ENCODE data around the gene TBCCD1.
"Not testable (repeated sequence)": the region's sequence is repeated elsewhere in the genome, so short reads cannot be mapped to it uniquely, and the experiment has no call there.

TBCCD1 gene

DNA sequence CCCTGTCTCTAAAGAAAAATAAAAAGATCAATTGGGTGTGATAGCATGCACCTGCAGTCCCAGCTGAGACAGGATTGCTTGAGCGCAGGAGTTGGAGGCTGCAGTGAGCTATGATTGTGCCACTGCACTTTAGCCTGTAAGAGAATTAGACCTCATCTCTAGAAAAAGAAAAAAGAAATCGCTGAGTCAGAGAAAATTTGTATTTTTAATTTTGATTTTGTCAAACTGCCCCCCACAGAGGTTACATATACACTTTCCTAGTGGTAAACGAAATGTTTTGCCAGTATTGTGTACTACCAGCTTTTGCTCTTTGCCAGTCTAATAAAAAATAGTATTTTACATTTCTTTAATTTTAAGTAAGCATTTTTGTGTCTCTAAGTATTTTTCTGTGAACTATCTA is 17.6 kb downstream of the TBCCD1 start:
- no peak for DNase-seq (ENCODE audit: low read depth)

DNA sequence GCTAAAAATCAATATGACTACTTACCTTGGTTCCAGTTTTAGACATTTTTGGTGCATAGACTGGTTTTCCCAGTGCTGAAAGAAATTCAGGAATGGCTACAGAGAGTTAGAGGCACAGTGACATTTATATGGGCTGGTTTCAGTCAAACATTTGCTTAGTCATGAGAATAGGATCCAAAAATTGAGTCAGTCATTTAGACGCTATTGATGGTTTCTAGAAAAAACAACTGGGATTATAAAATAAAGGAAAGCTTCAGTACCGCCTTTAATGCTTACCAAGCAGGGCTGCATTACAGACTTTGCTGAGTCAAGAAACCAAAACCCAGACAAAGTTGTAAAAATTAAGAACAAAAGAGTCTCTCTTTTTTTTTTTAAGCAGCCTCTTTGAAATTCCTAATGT is 22.9 kb downstream of the TBCCD1 start, which contains the start of gene CRYGS:
TSS of gene CRYGS (minus strand) at position 100 of the 400 bp plus-strand sequence. CDS start at position 46, 54 bp downstream.
- DNase-seq (ENCODE audit: low read depth) = no peak

DNA sequence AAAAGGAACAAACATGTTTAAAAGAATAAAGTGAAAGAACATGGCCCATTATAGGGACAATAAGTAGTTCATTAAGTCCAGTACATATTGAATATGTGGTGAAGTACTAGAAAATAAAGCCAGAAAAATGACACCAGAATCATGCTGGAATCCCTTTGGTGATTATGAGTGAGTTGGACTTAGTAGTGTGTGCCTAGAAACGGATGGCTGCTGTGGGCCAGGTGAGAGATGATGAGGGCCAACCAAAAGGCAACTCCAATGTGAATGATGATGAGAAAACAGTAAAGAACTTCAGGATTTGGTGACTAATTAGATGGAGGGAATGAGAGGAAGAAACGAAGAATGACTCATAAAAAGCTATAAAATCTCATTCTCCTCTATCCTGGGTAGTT is 26.3 kb downstream of the TBCCD1 start:
- DNase-seq (ENCODE audit: low read depth) = no peak

DNA sequence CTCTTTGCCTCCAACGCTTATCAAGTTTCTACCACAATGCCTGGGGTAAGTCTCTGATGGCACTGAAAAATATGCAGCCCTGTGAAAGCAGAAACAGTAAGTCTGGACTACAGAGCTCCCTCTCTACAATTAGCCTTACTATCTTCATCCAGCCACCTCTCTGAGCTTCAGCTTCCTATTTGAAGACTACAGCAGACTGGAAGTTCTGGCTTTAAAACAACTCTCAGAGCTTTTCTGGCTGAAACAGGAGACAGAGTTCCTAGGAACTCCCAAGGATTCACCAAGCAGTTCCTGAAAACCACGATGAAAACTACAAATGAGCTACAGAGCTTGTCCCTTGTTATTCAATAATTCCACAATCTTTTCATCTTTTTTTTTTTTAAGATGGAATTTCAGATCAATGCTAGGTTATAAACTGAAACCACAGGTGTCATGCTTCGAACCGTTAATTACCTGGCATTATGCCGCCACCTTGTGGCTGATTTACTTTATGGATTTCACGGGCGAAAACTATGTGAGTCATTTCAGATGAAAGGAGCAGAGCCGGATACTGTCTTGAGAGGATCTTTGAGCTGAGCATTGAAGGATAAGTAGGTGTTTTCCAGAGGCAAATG is 26.8 kb downstream of the TBCCD1 start:
- peak; percentile 81 for DNase-seq (ENCODE audit: low read depth)

DNA sequence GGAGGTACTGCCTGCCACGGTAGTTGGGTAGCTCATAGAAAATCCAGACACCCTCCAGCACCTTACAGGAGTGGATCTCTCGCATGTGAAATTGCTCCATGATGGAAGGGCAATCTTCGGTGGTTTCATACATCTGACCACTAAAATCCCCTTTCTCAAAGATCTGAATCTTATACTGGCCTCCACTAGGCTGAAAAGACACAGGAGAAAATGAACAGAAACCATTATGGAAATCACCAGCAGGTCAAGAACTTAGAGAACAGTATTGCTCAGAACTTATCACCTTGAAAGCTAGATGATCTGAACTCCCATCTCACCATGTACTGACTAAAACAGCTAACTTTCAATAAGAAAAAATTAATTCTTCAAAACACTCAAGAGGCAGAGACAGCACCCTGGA is 28.4 kb downstream of the TBCCD1 start:
- DNase-seq (ENCODE audit: low read depth) = no peak

DNA sequence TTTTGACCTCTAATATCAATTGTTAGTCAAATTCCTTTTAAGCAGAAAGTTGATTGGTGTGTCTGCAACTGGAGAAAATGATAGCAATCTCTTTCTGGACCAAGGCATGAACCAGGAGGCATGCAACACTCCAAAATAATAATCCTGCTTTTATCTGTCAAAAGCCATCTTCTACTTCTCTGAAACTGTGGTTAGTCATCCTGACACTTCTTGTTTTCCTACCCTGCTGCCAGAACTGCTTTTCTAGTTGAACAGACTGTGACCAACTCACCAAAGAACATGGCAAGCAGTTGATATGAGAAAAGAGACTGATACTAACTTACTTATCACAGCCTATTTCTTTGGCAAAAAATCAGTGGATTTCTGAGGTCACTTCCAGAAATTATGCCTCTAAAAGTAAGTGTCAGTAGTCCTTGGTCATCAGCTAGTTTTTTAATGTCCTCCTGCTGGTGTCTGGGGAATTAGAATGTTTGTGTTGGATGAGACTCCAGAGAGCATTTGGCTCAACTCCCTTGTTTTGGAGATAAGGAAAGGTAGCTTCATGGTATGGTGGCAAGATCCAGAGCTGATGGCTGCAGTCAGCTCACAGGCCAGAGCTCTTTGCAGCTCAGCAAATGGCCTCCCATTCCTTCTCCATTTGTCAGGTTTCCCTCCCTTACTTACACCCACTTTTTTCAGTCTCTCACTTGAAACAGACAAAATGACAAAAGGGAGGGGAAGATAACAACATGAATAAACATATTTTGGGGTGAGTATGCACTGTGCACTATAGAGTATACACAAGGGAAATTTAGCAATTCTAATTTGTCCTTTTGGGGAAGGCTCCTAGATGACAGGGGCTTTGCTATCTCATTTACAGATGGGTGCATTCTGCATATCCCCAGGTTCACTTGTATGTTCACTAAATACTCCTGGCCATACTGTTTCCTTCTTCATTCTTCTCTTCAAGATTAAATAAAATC is 30.0 kb downstream of the TBCCD1 start:
- DNase-seq (ENCODE audit: low read depth) = no peak

DNA sequence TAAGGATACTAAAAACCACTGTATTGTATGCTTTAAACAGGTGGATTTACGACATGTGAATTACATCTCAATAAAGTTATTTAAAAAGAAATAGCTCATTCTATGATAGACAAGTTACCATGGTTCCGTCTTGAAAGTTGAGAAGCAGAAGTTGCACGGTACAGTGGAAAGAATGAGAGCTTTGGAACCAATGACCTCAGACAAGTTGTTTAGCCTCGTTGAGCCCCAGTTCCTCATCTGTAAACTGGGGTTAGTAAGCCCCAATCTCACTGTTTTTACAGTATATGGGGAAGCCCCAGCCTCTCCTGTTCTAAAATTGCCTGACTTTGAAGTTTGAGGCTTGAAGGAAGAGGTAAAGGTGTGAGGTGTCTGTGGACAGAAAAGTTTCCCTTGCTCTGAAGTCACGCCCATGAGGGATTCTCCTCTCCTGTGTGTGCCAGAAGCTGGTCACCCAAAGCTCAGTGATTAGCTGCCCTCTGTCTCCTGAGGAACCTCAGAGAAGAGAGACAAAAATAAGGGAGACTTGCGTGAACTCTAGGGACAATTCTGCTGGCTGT is 32.9 kb downstream of the TBCCD1 start:
- DNase-seq (ENCODE audit: low read depth) = peak; percentile 53

DNA sequence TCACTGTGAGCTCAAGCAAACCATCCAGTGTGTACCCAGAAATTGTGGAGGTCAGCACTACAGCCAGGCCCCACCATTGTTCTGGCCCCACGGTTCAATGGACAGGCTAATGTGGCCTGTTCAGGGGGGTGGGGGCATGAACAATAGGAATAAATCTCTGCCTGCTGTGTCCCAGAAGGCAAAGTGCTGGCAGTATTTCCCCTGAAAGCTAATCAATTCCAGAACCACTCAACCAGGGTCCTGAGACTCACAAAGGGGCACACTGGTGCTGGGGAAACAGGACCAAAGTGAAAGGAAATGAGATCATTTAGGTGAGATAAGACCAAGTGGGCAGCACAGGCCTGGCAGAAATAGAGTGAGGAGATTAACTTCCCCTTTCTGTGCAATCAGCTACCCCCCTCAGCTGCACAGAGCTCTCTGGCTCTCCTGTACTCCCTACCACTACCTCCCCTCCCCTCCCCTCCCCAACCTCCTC is 34.5 kb downstream of the TBCCD1 start:
- no peak for DNase-seq (ENCODE audit: low read depth)

DNA sequence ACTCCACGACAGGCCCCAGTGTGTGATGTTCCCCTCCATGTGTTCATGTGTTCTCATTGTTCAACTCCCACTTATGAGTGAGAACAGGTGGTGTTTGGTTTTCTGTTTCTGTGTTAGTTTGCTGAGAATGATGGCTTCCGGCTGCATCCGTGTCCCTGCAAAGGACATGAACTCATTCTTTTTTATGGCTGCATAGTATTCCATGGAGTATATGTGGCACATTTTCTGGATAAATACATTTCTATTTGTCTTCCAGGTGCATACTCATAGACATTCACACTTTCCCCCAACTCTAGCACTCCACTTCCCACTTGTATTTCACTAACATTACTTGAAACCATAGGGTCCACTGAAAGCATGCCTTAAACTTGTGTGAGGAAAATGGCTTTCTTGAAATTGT is 35.4 kb downstream of the TBCCD1 start:
- not testable (repeated sequence) for DNase-seq (ENCODE audit: low read depth)

DNA sequence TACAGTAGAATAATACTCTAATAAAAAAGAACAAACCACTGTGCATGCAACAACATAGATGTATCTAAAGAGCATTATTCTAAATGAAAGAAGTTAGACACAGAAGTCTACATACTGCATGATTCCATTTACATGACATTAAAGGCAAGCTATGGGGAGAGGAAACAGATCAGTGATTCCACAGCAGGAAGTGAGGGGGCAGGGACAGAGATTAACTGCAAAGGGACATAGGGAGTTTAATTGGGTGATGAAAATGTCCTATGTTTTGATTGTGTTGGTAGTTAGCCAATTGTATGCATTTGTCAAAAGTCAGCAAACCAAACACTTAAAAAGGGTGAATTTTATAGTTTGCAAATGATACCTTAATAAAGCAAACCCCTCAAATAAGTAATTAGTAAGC is 36.7 kb downstream of the TBCCD1 start:
- no peak for DNase-seq (ENCODE audit: low read depth)

DNA sequence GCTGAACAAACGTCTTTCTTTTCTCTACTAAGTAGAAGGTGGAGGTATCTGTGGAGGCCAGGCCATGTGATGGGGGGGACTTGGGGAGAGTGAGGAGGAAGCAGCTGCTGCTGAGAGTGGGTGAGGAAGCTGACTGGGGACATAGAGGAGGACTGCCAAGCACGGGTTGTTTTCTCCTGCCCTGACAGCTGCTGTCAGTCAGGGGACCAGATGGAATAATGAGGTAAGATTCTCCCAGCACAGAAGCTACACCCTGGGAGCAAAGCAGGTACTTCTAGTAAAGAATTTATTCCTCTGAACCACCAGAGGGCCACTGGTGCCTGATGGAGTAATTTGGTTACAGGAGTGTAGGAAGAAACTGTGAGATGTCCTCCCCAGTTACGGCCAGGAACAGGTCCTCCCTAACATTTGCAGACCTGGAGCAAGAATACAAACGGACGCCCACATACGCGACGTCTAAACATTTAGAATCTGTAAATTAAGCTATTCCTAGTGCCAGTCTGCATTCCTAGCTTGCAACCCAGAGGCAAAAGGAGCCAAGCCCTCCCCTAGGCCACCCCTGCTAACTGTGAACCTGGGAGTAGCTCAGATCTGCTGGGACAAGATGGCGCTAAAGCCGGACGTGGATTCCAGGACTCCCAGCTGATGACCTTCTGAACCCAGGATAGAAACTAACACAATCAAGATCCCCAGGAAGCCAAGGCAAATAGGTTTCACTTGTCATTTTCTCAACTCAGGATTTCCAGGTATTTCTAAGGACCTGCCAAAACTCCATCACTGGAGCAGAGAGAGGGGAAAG is 37.7 kb downstream of the TBCCD1 start:
- no peak for DNase-seq (ENCODE audit: low read depth)

DNA sequence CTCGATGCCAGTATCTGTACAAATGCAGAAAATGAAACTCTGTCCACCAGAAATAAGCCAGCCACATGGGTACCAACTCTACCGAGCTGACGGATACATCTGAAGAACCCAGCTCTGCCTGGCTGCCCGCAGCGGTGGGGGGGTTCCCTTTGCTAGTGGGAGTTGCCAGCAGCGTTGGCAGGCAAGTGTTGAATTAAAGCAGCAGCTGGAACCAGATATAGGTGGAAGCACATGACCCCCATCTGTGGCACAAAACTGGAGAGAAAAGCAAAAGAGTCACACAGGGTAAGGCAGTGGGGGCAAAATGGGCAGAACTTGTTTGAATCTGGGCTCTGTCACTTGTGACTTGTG is 40.9 kb downstream of the TBCCD1 start:
- DNase-seq (ENCODE audit: low read depth) = no peak

DNA sequence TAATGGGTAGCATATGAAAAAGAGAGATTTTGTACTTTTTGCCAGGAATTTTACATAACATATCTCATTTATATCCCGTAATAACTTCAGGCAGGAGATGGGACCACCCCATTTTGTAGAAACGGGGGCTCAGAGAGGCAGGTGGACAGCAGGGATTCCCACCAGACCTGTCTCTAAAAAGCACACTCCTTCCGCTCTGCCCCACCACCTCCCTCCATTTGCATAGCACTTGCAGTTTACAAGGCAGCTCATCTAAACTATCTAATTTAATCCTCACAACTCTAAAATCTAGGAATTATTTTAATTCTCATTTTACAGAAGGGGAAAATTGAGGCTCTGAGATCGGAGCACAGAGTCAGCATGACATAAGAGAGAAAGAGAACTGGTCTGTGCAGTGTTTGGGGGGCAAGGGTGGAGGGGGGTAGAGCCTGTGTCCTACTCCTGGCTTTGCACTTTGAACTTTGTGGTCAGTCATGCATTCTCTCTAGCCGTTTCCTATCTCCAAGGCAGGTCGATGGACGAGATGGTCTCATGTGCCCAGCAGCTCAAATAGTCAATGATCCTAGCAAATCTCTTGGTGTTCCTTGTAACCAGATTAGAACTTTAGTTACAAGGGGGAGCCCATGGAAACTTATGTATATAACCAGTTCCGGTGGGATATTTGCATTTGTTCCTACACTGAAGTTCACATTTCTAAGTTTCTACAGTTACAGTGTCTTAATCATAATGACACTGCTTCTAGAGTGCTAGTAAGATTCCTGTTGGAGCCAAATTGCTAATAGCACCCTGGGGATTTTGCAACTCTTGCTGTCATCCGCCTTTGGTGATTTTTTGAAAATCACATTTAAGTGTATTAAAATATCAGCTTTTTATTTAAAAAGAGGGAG is 41.5 kb downstream of the TBCCD1 start:
- DNase-seq (ENCODE audit: low read depth) = no peak

DNA sequence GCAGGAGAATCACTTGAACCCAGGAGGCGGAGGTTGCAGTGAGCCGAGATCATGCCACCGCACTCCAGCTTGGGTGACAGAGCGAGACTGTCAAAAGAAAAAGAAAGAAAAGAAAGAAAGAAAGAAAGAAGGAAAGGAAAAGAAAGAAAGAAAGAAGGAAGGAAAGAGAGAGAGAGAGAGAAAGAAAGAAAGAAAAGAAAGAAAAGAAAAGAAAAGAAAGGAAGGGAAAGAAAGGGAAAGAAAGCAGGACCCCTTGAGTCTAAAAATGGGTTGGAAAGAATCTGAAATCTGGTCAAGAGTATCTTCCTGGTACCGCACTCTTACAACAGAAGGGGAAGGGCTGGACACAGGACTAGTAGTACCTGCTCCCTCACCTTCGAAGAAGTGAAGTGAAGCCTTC is 42.5 kb downstream of the TBCCD1 start:
- DNase-seq (ENCODE audit: low read depth) = no peak

DNA sequence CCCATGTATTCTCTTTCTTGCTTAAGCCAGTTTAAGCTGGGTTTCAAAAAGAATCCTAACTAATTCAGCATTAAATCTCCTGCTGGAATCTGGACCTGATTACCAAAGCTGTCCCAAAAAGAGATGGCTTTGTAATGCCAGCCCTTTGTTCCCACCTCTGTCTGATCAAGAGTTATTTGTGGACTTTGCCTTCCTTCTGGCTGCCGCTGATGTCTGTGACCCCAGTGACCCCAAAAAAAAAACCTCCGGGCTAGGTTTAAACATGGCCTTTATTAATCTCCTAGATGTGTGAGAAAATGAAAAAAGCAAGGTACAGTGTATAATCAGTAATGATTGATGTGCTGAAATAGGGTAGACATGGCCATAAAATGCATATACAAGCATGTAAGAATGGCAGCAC is 43.7 kb downstream of the TBCCD1 start:
- no peak for DNase-seq (ENCODE audit: low read depth)

DNA sequence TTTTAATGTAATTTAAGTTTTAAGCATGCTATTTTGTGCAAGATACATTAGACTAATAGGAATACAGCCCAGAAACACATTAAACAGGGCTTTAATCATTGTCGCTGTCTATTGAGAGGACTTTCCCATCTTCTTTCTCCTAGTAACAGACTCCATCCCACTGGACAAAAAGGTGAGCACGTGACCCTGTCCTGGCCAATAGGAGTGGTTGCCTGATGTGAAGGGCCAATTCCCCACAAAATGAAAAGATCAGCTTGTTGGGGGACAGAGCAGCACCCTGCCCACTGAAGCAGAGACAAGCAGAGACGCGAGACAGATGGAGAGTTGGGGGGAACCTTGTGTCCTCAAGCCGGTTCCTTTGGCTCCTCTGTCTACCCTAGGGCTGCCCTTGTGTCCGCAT is 44.1 kb downstream of the TBCCD1 start:
- DNase-seq (ENCODE audit: low read depth) = no peak

DNA sequence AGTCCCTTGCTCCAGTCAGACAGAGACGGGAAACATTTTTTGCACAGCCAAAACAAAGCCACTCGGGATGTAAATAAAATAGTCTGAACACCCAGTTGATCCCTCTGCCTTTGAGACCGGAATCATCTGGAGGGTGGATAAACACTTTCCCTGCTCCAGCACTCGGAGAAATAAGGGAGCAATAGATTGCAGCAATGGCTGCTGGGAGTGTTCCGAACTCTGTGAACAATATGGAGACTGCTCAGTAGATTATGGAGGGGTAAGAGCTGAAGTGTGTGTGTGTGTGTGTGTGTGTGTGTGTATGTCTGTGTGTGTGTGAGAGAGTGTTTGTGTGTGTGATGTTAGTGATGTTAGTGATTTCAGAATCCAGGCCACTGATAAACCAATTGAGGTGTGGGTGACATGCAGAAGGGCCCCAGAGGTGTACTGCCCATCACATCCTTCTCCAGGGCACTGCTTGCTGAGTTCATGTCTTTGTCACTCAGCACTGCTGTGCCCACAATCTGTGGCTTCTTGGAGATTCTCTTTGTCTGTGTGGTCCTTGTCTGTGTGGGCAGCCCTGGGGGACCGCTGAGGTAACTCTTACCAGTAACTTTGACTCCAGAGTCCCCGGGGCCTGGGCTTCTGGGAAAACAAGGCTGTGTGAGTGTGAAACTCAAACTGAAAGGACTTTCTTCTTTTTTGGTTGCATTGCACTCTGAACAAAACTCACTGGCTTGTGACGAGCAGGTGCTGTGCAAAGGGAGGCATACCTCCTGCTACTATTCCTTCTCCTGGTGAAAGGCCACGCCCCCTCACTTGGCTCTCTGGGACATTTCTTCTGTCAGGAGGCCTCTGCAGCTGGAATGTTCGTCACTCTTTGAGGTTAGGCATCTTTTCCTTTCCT is 45.9 kb downstream of the TBCCD1 start:
- DNase-seq (ENCODE audit: low read depth) = no peak

DNA sequence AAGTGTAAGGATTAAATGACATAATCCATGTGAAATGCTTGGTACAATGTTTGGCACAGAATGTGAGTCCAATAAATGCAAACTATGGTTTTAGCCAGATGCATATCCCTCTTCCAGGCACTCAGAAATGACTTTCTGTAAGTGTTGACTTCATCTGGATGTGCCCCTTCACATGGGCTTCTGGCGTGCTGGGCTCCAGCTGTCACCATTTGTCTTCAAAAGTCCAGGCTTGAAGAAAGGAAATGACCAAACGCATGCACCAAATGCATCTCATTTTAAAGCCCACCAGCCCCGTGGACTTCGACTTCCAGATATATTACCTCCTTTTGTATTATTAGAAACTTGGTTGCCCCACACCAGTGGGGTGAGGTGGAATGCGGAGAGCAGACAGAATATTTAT is 46.7 kb downstream of the TBCCD1 start:
- no peak for DNase-seq (ENCODE audit: low read depth)

DNA sequence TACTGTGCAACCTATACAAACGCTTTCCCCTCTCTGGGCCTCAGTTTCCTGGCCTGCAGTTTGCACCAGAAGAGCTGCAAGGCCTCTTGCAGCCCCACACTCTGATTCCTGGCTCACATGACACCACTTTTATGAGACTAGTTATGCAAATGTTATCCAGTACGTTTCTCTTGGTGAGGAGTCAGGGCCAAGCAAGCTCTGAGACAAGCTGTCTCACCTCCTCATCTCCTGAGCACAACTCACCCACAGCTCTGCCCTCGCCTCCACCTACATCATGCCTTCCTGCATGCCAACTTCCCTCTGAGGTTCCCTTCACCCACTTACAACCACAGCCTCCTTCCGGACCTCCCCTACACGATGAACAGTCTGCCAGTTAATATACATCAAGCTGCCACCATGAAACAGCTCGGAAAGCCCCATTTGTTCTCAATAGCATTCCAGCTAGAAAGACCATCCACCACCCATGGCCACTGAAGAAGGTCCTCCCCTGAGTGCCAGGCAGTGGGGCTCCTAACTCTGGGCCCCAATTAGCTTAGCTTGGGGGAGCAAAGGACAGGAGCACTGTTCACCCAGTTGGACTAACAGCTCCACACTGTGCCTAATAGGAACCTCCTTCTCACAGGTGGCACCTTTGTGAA is 48.0 kb downstream of the TBCCD1 start:
- DNase-seq (ENCODE audit: low read depth) = peak; percentile 54

DNA sequence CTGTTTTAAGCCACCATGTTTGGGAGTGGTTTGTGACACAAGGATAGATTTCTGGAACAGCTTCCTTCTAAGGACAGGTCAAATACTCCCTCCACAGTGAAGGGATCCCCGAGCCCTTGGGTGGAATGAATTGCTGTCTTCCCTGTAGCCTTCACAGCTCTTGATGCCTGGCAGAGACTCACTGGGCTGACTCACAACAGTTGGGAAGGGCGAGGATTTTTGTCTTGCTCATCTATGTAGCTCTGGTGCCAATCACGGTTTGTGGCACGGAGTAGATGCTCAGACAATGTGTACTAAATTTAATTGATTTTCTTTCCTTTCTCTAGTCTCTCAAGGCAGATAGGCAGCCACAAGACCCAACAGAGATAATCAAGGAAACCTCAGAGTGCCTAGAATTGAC is 49.9 kb downstream of the TBCCD1 start:
- DNase-seq (ENCODE audit: low read depth) = no peak
